Measurements from ENCODE around the gene SPIRE1. TPM values are rescaled to one million over a fixed set of nuclear protein-coding genes. Genes with fewer than 3 reads are reported as not detected.
"Not testable (repeated sequence)": the region's sequence is repeated elsewhere in the genome, so short reads cannot be mapped to it uniquely, and the experiment has no call there.

SPIRE1 gene
- total RNA-seq, 2 experiments from 2014 or later: 4.5 to 6.3 TPM

DNA sequence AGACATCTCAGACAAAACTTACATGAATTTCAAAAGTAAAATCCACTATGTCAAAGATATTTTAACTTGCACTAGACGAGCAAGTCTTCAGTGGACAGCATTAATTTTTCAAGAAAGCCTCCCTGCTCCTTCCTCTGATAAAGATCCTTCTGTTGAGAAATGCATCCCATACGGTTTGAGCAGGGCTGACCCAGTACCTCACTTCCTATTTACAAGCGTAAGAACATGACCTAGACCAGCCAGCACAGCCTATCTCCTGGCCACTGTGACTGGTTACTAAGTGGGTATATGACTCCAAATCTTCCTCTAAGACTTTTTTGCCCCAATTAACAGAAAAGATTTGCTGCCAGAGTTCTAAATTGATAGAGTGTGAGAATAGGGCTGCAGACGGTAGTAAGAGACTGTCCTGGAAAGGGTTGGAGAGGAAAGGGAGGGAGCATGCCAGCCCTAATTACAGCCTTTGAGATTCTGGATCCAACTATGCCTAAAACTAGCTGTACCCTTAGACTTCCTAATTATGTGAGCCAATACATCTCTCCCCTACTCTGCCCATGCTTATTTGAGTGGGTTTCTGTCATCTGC lies 141.8 kb downstream of the SPIRE1 start:
- ChIA-PET CTCF (no interaction called here), POLR2A (no interaction called here)
- Mint-ChIP-seq H3K36me3 (ENCODE audit: low read depth) (no peaks in the 10 kb centered on the region), H3K4me1 (no peaks in the 10 kb centered on the region), H3K4me3 (no peak overlapping the region), H3K9me3 (no peaks in the 10 kb centered on the region), H3K27ac (no peak overlapping the region), H3K27me3 (no peaks in the 10 kb centered on the region)
- DNase-seq: no peak

DNA sequence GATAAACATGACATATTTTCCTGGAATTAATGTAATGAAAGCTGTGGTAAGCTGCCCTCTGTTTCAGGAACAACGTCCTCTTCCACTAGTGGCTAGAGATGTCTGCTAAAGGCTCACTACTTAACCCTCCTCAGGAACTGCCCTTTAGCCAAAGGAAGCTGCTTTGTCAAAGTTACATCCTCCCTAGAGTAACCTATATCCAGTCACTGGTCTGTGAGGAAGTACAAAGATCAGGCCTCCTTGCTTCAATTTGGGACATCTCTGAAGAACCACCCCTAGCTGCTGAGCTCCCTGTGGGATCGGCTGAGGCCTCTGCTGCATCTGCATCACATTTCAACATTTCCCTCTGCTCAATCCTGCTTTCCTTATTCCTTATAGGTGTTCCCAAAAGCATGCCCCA lies 142.4 kb downstream of the SPIRE1 start:
- Mint-ChIP-seq H3K4me1 (no peaks in the 10 kb centered on the region), H3K9me3 (no peaks in the 10 kb centered on the region), H3K27me3 (no peaks in the 10 kb centered on the region), H3K4me3 (no peak overlapping the region), H3K36me3 (ENCODE audit: low read depth) (no peaks in the 10 kb centered on the region), H3K27ac (no peak overlapping the region)
- ChIA-PET CTCF (interaction anchor here (1.3 kb wide), 1 partner anchor 124 kb away, joined by 3 read pairs; no protein-coding TSS in a partner anchor), POLR2A (no interaction called here)
- no peak for DNase-seq

DNA sequence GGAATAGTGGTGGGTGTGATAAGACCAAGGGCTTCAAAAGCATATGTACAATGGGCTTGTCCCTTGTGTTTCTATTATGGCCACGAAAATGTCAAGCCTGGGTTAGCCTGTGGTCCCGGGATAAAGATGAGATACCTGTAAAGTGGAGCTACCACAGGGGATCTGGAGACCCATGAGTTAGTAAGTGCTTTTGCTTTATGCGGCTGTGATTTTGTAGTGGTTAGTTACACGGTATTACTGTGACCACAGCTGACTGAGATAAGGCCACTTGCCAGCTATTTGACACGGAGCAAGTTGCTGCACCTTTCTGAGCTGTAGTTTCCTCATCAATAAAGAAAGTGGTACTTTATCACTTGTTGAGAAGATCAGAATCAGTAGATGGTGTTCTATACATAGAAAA lies 150.9 kb downstream of the SPIRE1 start:
- DNase-seq: no peak
- no peaks in the 10 kb centered on the region for H3K27me3 Mint-ChIP-seq
- H3K9me3 Mint-ChIP-seq: no peaks in the 10 kb centered on the region
- no peaks in the 10 kb centered on the region for H3K36me3 Mint-ChIP-seq (ENCODE audit: low read depth)
- ChIA-PET CTCF (interaction anchor here (1.5 kb wide), 1 partner anchor 32 kb away, joined by 3 read pairs; no protein-coding TSS in a partner anchor), POLR2A (no interaction called here)
- H3K4me3 Mint-ChIP-seq: no peak overlapping the region
- H3K27ac Mint-ChIP-seq: no peak overlapping the region
- peaks cover 6% of the 10 kb centered on the region for H3K4me1 Mint-ChIP-seq

DNA sequence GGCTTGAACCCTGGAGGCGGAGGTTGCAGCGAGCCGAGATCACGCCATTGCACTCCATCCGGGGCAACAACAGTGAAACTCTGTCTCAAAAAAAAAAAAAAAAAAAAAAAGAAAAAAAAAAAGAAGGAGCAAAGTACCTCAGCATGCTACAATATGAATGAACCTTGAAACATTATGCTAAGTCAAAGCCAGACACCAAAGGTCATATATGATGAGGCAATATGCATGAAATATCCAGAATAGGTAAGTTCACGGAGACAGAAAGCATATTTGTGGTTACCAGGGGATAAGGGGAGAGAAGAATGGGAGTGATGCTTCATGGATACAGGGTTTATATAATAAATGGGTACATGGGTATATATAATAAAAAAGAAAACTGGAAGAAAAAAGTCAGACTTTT lies 156.9 kb downstream of the SPIRE1 start:
- Mint-ChIP-seq H3K4me3 (no peak overlapping the region), H3K27me3 (no peaks in the 10 kb centered on the region), H3K9me3 (no peaks in the 10 kb centered on the region), H3K27ac (no peak overlapping the region), H3K4me1 (peaks cover 6% of the 10 kb centered on the region), H3K36me3 (ENCODE audit: low read depth) (no peaks in the 10 kb centered on the region)
- ChIA-PET CTCF (no interaction called here), POLR2A (no interaction called here)
- DNase-seq: no peak

DNA sequence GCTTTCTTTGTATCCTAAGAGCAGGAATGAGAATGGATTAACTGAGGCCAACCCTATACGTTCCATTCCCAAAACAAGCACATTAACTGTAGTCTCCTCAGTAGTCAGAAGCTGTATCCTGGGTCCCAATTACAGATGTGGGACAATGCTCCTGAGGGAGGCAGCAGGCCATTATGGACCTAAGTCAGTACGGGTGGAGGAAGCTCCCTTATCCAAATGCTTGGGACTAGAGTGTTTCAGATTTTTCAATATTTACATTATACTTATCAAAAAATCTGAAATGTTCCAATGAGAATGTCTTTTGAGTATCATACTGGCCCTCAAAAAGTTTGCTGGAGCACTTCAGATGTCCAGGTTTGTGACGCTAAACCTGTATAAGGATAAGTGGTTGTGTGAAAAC lies 160.1 kb downstream of the SPIRE1 start:
- Mint-ChIP-seq H3K36me3 (ENCODE audit: low read depth) (no peaks in the 10 kb centered on the region), H3K9me3 (no peaks in the 10 kb centered on the region), H3K4me3 (no peak overlapping the region), H3K4me1 (no peaks in the 10 kb centered on the region), H3K27me3 (no peaks in the 10 kb centered on the region), H3K27ac (no peak overlapping the region)
- POLR2A ChIA-PET: no interaction called here
- DNase-seq: no peak
- CTCF ChIA-PET: interaction anchor here (0.8 kb wide), 1 partner anchor 261 kb away, joined by 3 read pairs; no protein-coding TSS in a partner anchor

DNA sequence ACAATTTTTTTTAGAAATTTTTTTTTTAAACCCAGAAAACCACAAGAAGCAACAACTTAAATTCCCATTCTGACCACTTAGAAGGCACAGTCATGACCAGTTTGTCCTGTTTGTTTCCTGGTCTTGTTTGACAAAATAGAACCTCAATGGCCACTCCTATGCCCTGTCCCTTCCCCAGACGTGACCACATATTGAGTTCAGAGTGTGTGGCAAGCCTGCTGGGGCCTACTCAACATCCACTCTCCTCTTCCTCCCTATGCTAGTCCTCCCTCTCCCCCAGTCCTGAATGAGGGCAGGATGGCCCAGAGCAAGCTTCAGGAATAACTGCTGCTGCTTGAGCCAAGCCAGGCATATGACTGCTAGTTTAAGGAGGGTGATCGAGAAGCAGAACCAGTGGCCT lies 160.6 kb downstream of the SPIRE1 start:
- Mint-ChIP-seq H3K27me3 (no peaks in the 10 kb centered on the region), H3K9me3 (no peaks in the 10 kb centered on the region), H3K4me3 (no peak overlapping the region), H3K36me3 (ENCODE audit: low read depth) (no peaks in the 10 kb centered on the region), H3K4me1 (no peaks in the 10 kb centered on the region), H3K27ac (no peak overlapping the region)
- DNase-seq: no peak
- ChIA-PET POLR2A (no interaction called here), CTCF (interaction anchor here (0.8 kb wide), 1 partner anchor 260 kb away, joined by 3 read pairs; no protein-coding TSS in a partner anchor)

DNA sequence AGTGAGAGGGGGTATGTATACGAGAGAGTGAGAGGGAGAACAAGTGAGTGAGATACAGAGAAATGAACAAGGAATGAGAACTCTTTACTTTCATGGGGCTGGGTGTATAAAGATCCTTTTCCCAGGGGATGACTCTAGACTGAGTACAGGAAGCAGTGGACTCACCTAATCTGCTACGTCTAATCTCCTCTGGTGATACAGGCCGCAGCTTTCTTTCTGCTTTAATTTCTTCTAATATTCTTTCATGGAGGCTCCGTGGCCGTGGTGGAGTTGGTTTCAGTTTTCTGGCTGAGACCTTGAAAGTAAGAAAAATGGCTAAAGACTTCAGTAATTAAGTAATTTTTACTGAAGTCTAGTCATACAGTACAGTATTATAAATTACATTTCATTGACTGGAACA lies 165.0 kb downstream of the SPIRE1 start:
- POLR2A ChIA-PET: no interaction called here
- no peaks in the 10 kb centered on the region for H3K27me3 Mint-ChIP-seq
- H3K9me3 Mint-ChIP-seq: no peaks in the 10 kb centered on the region
- H3K4me1 Mint-ChIP-seq: no peaks in the 10 kb centered on the region
- no peak overlapping the region for H3K27ac Mint-ChIP-seq
- peaks cover 5% of the 10 kb centered on the region for H3K36me3 Mint-ChIP-seq (ENCODE audit: low read depth)
- CTCF ChIA-PET: no interaction called here
- no peak overlapping the region for H3K4me3 Mint-ChIP-seq
- no peak for DNase-seq

DNA sequence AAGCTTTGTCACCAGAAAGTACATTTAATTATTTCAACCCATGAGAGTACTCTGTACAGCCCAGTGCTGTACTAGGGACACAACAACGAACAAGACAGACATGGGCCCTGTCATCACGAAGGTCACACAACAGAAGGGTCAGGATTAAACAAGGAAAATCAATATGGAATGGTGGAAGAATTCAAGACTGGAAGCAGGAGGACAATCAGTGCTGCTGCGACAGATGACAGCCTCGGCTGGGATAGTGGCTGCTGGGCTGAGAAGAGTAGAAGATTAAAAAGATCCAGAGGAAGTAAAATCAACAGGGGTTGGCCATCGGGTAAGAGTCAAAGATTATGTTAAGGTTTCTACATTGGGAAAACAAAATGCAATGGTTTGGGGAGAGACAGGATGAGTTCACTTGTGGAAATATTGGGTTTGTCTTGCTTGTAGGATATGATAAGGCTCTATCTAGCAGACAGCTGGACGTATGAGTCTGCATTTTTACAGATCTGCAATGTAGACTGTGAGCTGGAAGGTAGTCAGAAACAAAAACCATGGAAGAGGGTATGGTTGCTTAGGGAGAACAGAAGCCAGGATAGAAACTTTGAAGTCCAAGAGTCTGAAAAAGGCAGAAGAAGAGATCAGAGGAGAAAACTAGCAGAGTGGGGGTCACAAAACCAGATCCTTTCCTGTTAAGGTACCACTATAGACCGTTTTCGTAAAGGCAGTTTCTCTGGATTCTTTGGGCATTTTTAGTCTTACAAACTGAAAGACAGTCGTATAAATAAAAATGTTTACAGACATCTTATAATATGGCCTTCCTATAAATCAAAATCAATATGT lies 166.1 kb downstream of the SPIRE1 start:
- Mint-ChIP-seq H3K4me3 (no peak overlapping the region), H3K4me1 (no peaks in the 10 kb centered on the region), H3K27ac (no peak overlapping the region), H3K9me3 (no peaks in the 10 kb centered on the region), H3K27me3 (no peaks in the 10 kb centered on the region), H3K36me3 (ENCODE audit: low read depth) (peaks cover 5% of the 10 kb centered on the region)
- CTCF ChIA-PET: no interaction called here
- no peak for DNase-seq
- POLR2A ChIA-PET: no interaction called here

DNA sequence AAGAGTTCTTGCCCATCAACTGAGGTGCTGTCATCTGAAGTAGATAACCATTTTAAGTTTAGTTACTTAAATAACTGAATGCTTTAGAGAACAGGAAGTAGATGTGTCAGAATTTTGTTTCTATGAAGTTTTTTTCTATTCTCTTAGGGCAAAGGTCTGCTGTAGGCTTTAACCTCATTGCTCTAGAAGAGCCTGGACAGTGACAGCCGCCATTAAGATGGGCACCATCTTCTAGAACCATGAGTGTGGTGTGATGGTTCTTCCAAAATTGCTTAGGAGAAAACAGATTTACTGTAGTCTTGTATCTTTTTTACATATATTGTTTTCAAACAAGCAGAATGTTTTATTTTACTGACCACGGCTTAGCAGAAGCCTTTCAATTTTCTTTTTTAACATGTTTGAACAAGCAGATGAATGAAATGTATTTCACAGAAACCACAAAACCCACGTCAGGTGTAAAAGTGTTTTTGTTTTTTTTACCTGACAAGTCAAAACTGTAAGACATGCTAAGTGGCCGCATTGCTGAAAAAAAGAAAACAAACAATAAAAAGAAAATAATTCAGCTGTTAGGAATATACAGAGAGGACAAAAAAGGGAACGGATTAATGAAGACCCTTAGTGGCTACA lies 172.3 kb downstream of the SPIRE1 start:
- H3K27me3 Mint-ChIP-seq: no peaks in the 10 kb centered on the region
- H3K9me3 Mint-ChIP-seq: no peaks in the 10 kb centered on the region
- POLR2A ChIA-PET: no interaction called here
- H3K4me1 Mint-ChIP-seq: peaks cover 6% of the 10 kb centered on the region
- no peak overlapping the region for H3K27ac Mint-ChIP-seq
- CTCF ChIA-PET: no interaction called here
- no peak for DNase-seq
- H3K36me3 Mint-ChIP-seq (ENCODE audit: low read depth): no peaks in the 10 kb centered on the region
- no peak overlapping the region for H3K4me3 Mint-ChIP-seq

DNA sequence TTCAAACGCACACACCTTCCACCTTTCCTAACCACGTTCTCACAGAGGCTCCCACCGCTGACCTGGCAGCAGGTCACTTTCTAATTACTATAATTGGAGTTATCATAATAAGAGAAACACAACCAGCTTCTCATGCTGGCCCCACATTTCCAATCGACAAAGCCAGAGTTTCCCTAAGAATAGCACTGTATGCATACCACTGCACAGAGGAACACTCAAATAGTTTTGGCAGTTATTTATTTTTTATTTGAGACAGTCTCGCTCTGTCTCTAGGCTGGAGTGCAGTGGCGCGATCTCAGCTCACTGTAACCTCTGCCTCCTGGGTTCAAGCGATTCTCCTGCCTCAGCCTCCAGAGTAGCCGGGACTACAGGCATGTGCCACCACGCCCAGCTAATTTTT lies 176.0 kb downstream of the SPIRE1 start:
- H3K9me3 Mint-ChIP-seq; DNase-seq; H3K4me3 Mint-ChIP-seq; H3K36me3 Mint-ChIP-seq (ENCODE audit: low read depth); POLR2A ChIA-PET; H3K27me3 Mint-ChIP-seq; H3K4me1 Mint-ChIP-seq; H3K27ac Mint-ChIP-seq: not testable (repeated sequence)
- CTCF ChIA-PET: interaction anchor here (1.0 kb wide), 1 partner anchor 347 kb away, joined by 3 read pairs; no protein-coding TSS in a partner anchor

DNA sequence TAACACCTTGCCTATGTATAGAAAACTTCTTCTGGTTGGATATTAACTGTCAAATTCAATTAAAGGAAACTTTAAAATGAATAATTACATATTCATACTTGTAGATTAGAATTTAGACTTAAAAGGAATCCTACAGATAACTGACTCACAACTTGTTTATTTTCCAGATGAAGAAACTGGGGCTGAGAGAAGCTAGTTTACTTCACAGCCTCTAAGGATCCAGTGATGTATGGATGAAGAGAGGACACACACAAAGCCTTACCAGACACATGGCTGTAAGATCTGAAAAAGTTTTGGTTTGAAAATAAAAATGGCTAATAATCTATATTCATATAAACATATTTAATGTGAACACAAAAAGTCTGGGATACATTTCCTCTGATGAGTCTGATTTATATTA lies 177.9 kb downstream of the SPIRE1 start:
- H3K9me3 Mint-ChIP-seq: no peaks in the 10 kb centered on the region
- no peak overlapping the region for H3K4me3 Mint-ChIP-seq
- DNase-seq: no peak
- H3K36me3 Mint-ChIP-seq (ENCODE audit: low read depth): no peaks in the 10 kb centered on the region
- ChIA-PET POLR2A (no interaction called here), CTCF (no interaction called here)
- H3K4me1 Mint-ChIP-seq: no peaks in the 10 kb centered on the region
- H3K27me3 Mint-ChIP-seq: no peaks in the 10 kb centered on the region
- H3K27ac Mint-ChIP-seq: no peak overlapping the region

DNA sequence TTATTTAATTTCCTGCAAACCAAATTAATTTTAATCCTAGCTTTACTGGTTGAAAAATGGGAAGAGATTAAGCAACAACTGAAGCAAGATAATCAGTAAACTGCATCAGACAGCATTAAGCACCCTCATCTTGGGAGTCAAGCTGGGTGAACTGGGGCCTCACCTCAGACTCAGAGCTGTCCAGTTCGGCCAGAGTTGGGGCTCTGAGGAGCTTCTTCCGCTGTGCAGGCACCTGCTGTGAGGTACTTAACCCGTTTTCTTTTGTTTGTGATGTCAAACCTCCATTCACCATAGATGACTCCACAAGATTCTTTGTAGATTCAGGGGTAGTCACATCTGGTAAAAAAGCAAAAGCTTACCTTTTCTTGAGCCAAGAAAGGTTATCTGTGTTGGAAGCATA lies 178.4 kb downstream of the SPIRE1 start:
- CTCF ChIA-PET: interaction anchor here (0.7 to 1.8 kb wide), 2 partner anchors 61 to 157 kb away, joined by 3 read pairs; no protein-coding TSS in a partner anchor
- H3K27ac Mint-ChIP-seq: no peak overlapping the region
- H3K36me3 Mint-ChIP-seq (ENCODE audit: low read depth): no peaks in the 10 kb centered on the region
- no peaks in the 10 kb centered on the region for H3K9me3 Mint-ChIP-seq
- no peaks in the 10 kb centered on the region for H3K4me1 Mint-ChIP-seq
- POLR2A ChIA-PET: no interaction called here
- DNase-seq: no peak
- H3K4me3 Mint-ChIP-seq: no peak overlapping the region
- H3K27me3 Mint-ChIP-seq: no peaks in the 10 kb centered on the region

DNA sequence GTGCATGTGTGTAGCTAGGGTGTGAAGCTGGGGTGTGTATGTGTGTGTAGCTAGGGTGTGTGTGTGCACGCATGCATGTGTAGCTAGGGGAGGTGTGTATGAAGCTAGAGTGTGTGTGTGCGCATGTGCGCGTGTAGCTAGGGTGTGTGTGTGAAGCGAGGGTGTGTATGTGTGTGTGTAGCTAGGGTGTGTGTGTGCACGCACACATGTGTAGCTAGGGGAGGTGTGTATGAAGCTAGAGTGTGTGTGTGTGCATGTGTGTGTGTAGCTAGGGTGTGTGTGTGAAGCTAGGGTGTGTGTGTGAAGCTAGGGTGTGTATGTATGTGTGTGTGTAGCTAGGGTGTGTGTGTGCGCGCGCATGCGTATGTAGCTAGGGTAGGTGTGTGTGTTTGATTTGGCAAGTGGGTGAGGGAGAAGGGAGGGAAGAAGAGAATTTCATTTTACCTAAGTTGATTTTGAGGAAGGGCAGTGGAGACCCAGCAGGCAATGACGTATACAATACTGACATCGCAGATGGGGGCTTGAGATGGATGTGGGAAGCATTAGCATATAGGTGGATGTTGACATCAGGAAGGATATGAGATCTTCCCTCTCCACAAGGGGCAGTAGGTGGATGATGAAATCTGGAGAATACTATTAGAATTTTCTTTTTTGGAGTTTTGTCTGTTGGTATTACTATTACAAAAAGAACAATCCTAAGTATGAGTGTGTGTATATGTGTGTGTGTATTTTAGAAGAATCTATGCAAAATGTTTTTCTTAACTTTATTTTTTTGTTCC lies 179.4 kb downstream of the SPIRE1 start:
- ChIA-PET POLR2A (interaction anchor here (1.3 kb wide), 1 partner anchor 160 kb away, joined by 3 read pairs; no protein-coding TSS in a partner anchor), CTCF (interaction anchor here (1.8 kb wide), 1 partner anchor 62 kb away, joined by 3 read pairs; no protein-coding TSS in a partner anchor)
- Mint-ChIP-seq H3K4me3 (no peak overlapping the region), H3K27ac (no peak overlapping the region), H3K27me3 (no peaks in the 10 kb centered on the region), H3K4me1 (no peaks in the 10 kb centered on the region), H3K9me3 (no peaks in the 10 kb centered on the region), H3K36me3 (ENCODE audit: low read depth) (no peaks in the 10 kb centered on the region)
- no peak for DNase-seq

All from activated CD4-positive, alpha-beta memory T cell treated with anti-CD3 and anti-CD28 coated beads, Interleukin-2, amount 10 ng/mL, durations not matched to agents 7 days and 5 days (primary cell).